Measurements from ENCODE around the gene GSDME. TPM values are rescaled to one million over a fixed set of nuclear protein-coding genes. Genes with fewer than 3 reads are reported as not detected.

Gene GSDME
- total and polyA plus RNA-seq, 2 donors (not counting 1 experiment from before 2014, with no cell fraction given), result 40.8 to 57.1 TPM

- Histone ChIP-seq H3K79me2 (ENCODE audit: control insufficient read depth, insufficient read depth, low read length) (no peaks in the 10 kb centered on the region), H3K9ac (ENCODE audit: insufficient read depth, low read length) (no peak overlapping the region), H3K9me3 (ENCODE audit: control insufficient read depth, insufficient read depth, low read depth, low read length) (no peaks in the 10 kb centered on the region), H3K27me3 (ENCODE audit: control insufficient read depth, insufficient read depth, low read length) (no peaks in the 10 kb centered on the region), H4K20me1 (ENCODE audit: control insufficient read depth, extremely low read depth, insufficient read depth, low read length) (no peaks in the 10 kb centered on the region), H2AFZ (ENCODE audit: low read length) (no peak overlapping the region), H3K36me3 (ENCODE audit: control insufficient read depth, insufficient read depth, low read length) (no peaks in the 10 kb centered on the region), H3K27ac (ENCODE audit: insufficient read depth, low read length) (no peak overlapping the region), H3K4me1 (ENCODE audit: control insufficient read depth, extremely low read depth, insufficient read depth, low read length) (no peaks in the 10 kb centered on the region), H3K4me2 (ENCODE audit: extremely low read depth, insufficient read depth, low read length) (no peak overlapping the region), H3K4me3 (replicated peaks in 1 of 4; ENCODE audit: control extremely low read depth in 1 of 4, insufficient read depth in 1 of 4, low read depth in 3 of 4, low read length in 4 of 4) (no peak overlapping the region)
- TF ChIP-seq EZH2 (IDR thresholded peaks at IDR 0.05; ENCODE audit: low read length, missing control alignments) (no peak), CTCF (conservative IDR thresholded peaks at IDR 0.05 in 1 of 2, IDR thresholded peaks at IDR 0.05 in 1 of 2; ENCODE audit: low read depth in 1 of 2, low read length in 2 of 2) (no peak)
- no peak for DNase-seq (ENCODE audit: low read depth in 2 of 2)
Measured at GRCh38 chr7:24762771-24763170, 5.5 kb upstream of the GSDME start.

DNA sequence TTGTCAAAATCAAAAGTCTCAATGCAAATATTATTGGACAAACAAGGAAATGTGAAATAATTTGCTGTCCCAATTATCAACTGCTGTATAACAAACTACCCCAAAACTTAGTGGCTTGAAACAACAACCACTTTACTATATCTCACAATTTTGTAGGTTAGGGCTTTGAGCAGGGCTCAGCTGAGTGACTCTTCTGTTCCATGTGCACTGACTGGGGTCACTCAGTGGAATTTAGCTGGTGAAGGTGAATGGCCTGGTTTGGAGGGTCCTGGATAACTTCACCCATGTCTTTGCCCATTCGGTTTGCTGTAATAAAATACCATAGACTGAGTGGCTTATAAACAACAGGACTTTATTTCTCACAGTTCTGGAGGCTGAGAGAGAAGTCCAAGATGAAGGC, 3.7 kb upstream of the GSDME start:
- DNase-seq (ENCODE audit: low read depth in 2 of 2), result no peak
- Histone ChIP-seq H2AFZ (ENCODE audit: low read length) (no peak overlapping the region), H3K27ac (ENCODE audit: insufficient read depth, low read length) (no peak overlapping the region), H3K36me3 (ENCODE audit: control insufficient read depth, insufficient read depth, low read length) (no peaks in the 10 kb centered on the region), H3K4me3 (replicated peaks in 1 of 4; ENCODE audit: control extremely low read depth in 1 of 4, insufficient read depth in 1 of 4, low read depth in 3 of 4, low read length in 4 of 4) (no peak overlapping the region), H3K27me3 (ENCODE audit: control insufficient read depth, insufficient read depth, low read length) (no peaks in the 10 kb centered on the region), H3K4me1 (ENCODE audit: control insufficient read depth, extremely low read depth, insufficient read depth, low read length) (no peaks in the 10 kb centered on the region), H3K9me3 (ENCODE audit: control insufficient read depth, insufficient read depth, low read depth, low read length) (no peaks in the 10 kb centered on the region), H3K79me2 (ENCODE audit: control insufficient read depth, insufficient read depth, low read length) (no peaks in the 10 kb centered on the region), H3K4me2 (ENCODE audit: extremely low read depth, insufficient read depth, low read length) (no peak overlapping the region), H3K9ac (ENCODE audit: insufficient read depth, low read length) (no peak overlapping the region), H4K20me1 (ENCODE audit: control insufficient read depth, extremely low read depth, insufficient read depth, low read length) (no peaks in the 10 kb centered on the region)
- TF ChIP-seq EZH2 (IDR thresholded peaks at IDR 0.05; ENCODE audit: low read length, missing control alignments) (no peak), CTCF (conservative IDR thresholded peaks at IDR 0.05 in 1 of 2, IDR thresholded peaks at IDR 0.05 in 1 of 2; ENCODE audit: low read depth in 1 of 2, low read length in 2 of 2) (no peak)

GRCh38 chr7:24756545-24757352, 515 bp downstream of the GSDME start:
- H3K4me1 ChIP-seq (ENCODE audit: control insufficient read depth, extremely low read depth, insufficient read depth, low read length), result peaks cover 3% of the 10 kb centered on the region
- H3K36me3 ChIP-seq (ENCODE audit: control insufficient read depth, insufficient read depth, low read length), result no peaks in the 10 kb centered on the region
- peak overlapping the region; percentile 76 for H3K27ac ChIP-seq (ENCODE audit: insufficient read depth, low read length)
- peak overlapping the region; percentile 59 to 73 (median 66) for H3K4me3 ChIP-seq (replicated peaks in 1 of 4; ENCODE audit: control extremely low read depth in 1 of 4, insufficient read depth in 1 of 4, low read depth in 3 of 4, low read length in 4 of 4)
- no peaks in the 10 kb centered on the region for H3K27me3 ChIP-seq (ENCODE audit: control insufficient read depth, insufficient read depth, low read length)
- peak overlapping the region; percentile 83 for H3K4me2 ChIP-seq (ENCODE audit: extremely low read depth, insufficient read depth, low read length)
- H3K9ac ChIP-seq (ENCODE audit: insufficient read depth, low read length), result peak overlapping the region; percentile 84
- no peaks in the 10 kb centered on the region for H3K9me3 ChIP-seq (ENCODE audit: control insufficient read depth, insufficient read depth, low read depth, low read length)
- H4K20me1 ChIP-seq (ENCODE audit: control insufficient read depth, extremely low read depth, insufficient read depth, low read length), result no peaks in the 10 kb centered on the region
- H2AFZ ChIP-seq (ENCODE audit: low read length), result peak overlapping the region; percentile 81
- DNase-seq (ENCODE audit: low read depth in 2 of 2), result peak; percentile 67 to 71
- H3K79me2 ChIP-seq (ENCODE audit: control insufficient read depth, insufficient read depth, low read length), result no peaks in the 10 kb centered on the region
- no peak for TF ChIP-seq CTCF (conservative IDR thresholded peaks at IDR 0.05 in 1 of 2, IDR thresholded peaks at IDR 0.05 in 1 of 2; ENCODE audit: low read depth in 1 of 2, low read length in 2 of 2)
- no peak for TF ChIP-seq EZH2 (IDR thresholded peaks at IDR 0.05; ENCODE audit: low read length, missing control alignments)

Data from fibroblast of lung (primary cell).